GM21423 (cell line): ENCODE results near the gene RAB8B.

Experiments used
- ATAC-seq: cut with Tn5 transposase; IDR thresholded peaks from one replicate; pipeline ENCODE4 v1.9.1; 2021; ENCODE audit warnings: mild to moderate bottlenecking, moderate library complexity; ENCODE audit not compliant: unreplicated experiment

The RAB8B gene

GRCh38 chr15:63260791-63261190 lies 71.4 kb downstream of the RAB8B start:
- ATAC-seq = no peak

- ATAC-seq = no peak
Observed at GRCh38 chr15:63261311-63261710, 71.9 kb downstream of the RAB8B start.

- no peak for ATAC-seq
Observed at GRCh38 chr15:63263519-63263918, 74.1 kb downstream of the RAB8B start.

GRCh38 chr15:63264688-63265293 lies 75.4 kb downstream of the RAB8B start:
- no peak for ATAC-seq

GRCh38 chr15:63274427-63274826 lies 85.0 kb downstream of the RAB8B start:
- no peak for ATAC-seq

GRCh38 chr15:63276342-63277037 lies 87.1 kb downstream of the RAB8B start:
- ATAC-seq = peak; percentile 7

- ATAC-seq = peak; percentile 65
Observed at GRCh38 chr15:63277038-63277892, 87.9 kb downstream of the RAB8B start, which contains the start of gene APH1B. Gene APH1B, plus strand, starts transcription at chr15:63277605. Its CDS starts 19 bp downstream, at chr15:63277624.

GRCh38 chr15:63277893-63278456 lies 88.6 kb downstream of the RAB8B start:
- ATAC-seq = no peak

GRCh38 chr15:63283126-63283525 lies 93.7 kb downstream of the RAB8B start:
- no peak for ATAC-seq

GRCh38 chr15:63284335-63284734 lies 94.9 kb downstream of the RAB8B start:
- no peak for ATAC-seq

- no peak for ATAC-seq
Observed at GRCh38 chr15:63287109-63287508, 97.7 kb downstream of the RAB8B start.

GRCh38 chr15:63288342-63288741 lies 98.9 kb downstream of the RAB8B start:
- ATAC-seq = no peak

- no peak for ATAC-seq
Observed at GRCh38 chr15:63288778-63289378, 99.5 kb downstream of the RAB8B start.

GRCh38 chr15:63291507-63291906 lies 102.1 kb downstream of the RAB8B start:
- ATAC-seq = no peak

GRCh38 chr15:63292241-63292640 lies 102.8 kb downstream of the RAB8B start:
- no peak for ATAC-seq

- ATAC-seq = no peak
Observed at GRCh38 chr15:63292771-63293170, 103.4 kb downstream of the RAB8B start.

- no peak for ATAC-seq
Observed at GRCh38 chr15:63294359-63294758, 105.0 kb downstream of the RAB8B start.

- ATAC-seq = no peak
Observed at GRCh38 chr15:63295341-63295740, 105.9 kb downstream of the RAB8B start.

GRCh38 chr15:63296195-63296594 lies 106.8 kb downstream of the RAB8B start:
- ATAC-seq = no peak

- no peak for ATAC-seq
Observed at GRCh38 chr15:63299943-63300575, 110.7 kb downstream of the RAB8B start.
